Stimulated activated CD8-positive, alpha-beta memory T cell treated with anti-CD3 and anti-CD28 coated beads, Interleukin-4, amount 100 ng/mL, for 48 hours (primary cell): ENCODE results near the gene KLHDC9.
"Not testable (repeated sequence)": the region's sequence is repeated elsewhere in the genome, so short reads cannot be mapped to it uniquely, and the experiment has no call there.

ENCODE experiments used
- DNase-seq: peaks from one replicate; pipeline ENCODE4 v3.0.0-alpha.2; 2020

Gene KLHDC9

GRCh38 chr1:161099090-161099802 lies 1.1 kb downstream of the KLHDC9 start:
- peak; percentile 21 for DNase-seq

- DNase-seq, result peak; percentile 1
These were observed 2.4 kb downstream of the KLHDC9 start for GRCh38 chr1:161100556-161100955.

GRCh38 chr1:161106431-161106830 lies 8.3 kb downstream of the KLHDC9 start:
- DNase-seq, result no peak

- DNase-seq, result no peak
These were observed 13.0 kb downstream of the KLHDC9 start for GRCh38 chr1:161111117-161111516.

- DNase-seq, result no peak
These were observed 13.4 kb downstream of the KLHDC9 start for GRCh38 chr1:161111527-161111926.

- DNase-seq, result no peak
These were observed 15.8 kb downstream of the KLHDC9 start for GRCh38 chr1:161113915-161114314.

- no peak for DNase-seq
These were observed 16.4 kb downstream of the KLHDC9 start for GRCh38 chr1:161114556-161114955.

GRCh38 chr1:161115132-161115711 lies 17.1 kb downstream of the KLHDC9 start:
- DNase-seq, result peak; percentile 62

GRCh38 chr1:161115961-161116360 lies 17.8 kb downstream of the KLHDC9 start:
- not testable (repeated sequence) for DNase-seq

- peak; percentile 92 for DNase-seq
These were observed 19.8 kb downstream of the KLHDC9 start, which contains the start of the genes NIT1 and PFDN2 for GRCh38 chr1:161117759-161118581. TSS of gene NIT1 (plus strand) at chr1:161118105. CDS start at chr1:161118177, 72 bp downstream. TSS of gene PFDN2 (minus strand) at chr1:161118037. CDS start at chr1:161118026, 11 bp downstream.

GRCh38 chr1:161119092-161119903 lies 21.1 kb downstream of the KLHDC9 start:
- DNase-seq, result peak; percentile 72

GRCh38 chr1:161121042-161121650 lies 23.0 kb downstream of the KLHDC9 start:
- DNase-seq, result no peak

GRCh38 chr1:161121834-161122233 lies 23.7 kb downstream of the KLHDC9 start:
- DNase-seq, result no peak

GRCh38 chr1:161122967-161123366 lies 24.8 kb downstream of the KLHDC9 start:
- no peak for DNase-seq

- DNase-seq, result no peak
These were observed 29.5 kb downstream of the KLHDC9 start for GRCh38 chr1:161127649-161128048.

- DNase-seq, result no peak
These were observed 30.6 kb downstream of the KLHDC9 start for GRCh38 chr1:161128591-161129420.

GRCh38 chr1:161130266-161130665 lies 32.1 kb downstream of the KLHDC9 start:
- DNase-seq, result no peak

- DNase-seq, result no peak
These were observed 33.6 kb downstream of the KLHDC9 start for GRCh38 chr1:161131523-161132409.

GRCh38 chr1:161132410-161133219 lies 34.5 kb downstream of the KLHDC9 start, which contains the start of gene DEDD:
TSS of gene DEDD (minus strand) at chr1:161132667. CDS start at chr1:161124462, 8,205 bp downstream.
- peak; percentile 90 for DNase-seq
